ENCODE measurements around the gene INO80B. TPM values are rescaled to one million over a fixed set of nuclear protein-coding genes. Genes with fewer than 3 reads are reported as not detected.

INO80B gene
- polyA plus RNA-seq, 2 of the 4 experiments (the other 2 are of a cell fraction) = 19.9 to 74.6 TPM

DNA sequence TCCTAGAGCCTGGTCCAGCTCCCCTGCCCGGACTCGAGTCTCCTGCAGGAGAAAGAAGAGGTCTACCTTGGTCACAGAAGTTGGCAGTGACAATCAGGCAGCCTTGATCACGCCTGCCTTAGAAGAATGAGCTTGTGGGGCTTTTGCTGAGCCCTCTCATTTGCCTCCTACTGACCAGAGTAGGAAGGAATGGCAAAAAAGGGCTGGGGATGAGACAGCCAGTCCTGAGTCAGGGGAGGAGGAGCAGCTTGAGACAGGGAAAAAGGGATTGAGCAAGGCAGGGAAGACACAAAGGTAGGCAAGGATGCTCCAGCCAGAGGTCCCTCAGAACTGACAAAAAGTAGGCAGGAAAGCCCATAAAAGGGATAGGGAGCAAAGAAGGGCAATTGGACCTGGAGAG, 27.3 kb upstream of the INO80B start:
- ATAC-seq (peak; percentile 38 to 50; a peak in 4 of 6 replicates), FAIRE-seq (no peak), DNase-seq (ENCODE audit: low read depth in 1 of 2, low spot score in 1 of 2) (no peak)
- 78% methylated on average over 3 of the region's 3 CpGs for WGBS (ENCODE audit: missing lambda C conversion rate)
- TF ChIP-seq BHLHE40 (IDR thresholded peaks at IDR 0.05; ENCODE audit: low read depth, low read length) (no peak), JUN (IDR thresholded peaks at IDR 0.05) (no peak), ZSCAN20 (CRISPR knock-in tag; IDR thresholded peaks at IDR 0.05) (no peak), CBX2 (IDR thresholded peaks at IDR 0.05; ENCODE audit: borderline replicate concordance, low read depth) (no peak), CEBPB (IDR thresholded peaks at IDR 0.05) (no peak), RARB (CRISPR knock-in tag; IDR thresholded peaks at IDR 0.05) (no peak), POLR2AphosphoS2 (conservative IDR thresholded peaks at IDR 0.05; ENCODE audit: low read length) (no peak), CHD2 (IDR thresholded peaks at IDR 0.05; ENCODE audit: low read length, partially characterized antibody) (no peak), HDAC2 (IDR thresholded peaks at IDR 0.05) (no peak), GATA3 (IDR thresholded peaks at IDR 0.05; ENCODE audit: borderline replicate concordance) (no peak), FOXS1 (CRISPR knock-in tag; IDR thresholded peaks at IDR 0.05) (no peak)
- TF ChIP-seq, protein P1, sequence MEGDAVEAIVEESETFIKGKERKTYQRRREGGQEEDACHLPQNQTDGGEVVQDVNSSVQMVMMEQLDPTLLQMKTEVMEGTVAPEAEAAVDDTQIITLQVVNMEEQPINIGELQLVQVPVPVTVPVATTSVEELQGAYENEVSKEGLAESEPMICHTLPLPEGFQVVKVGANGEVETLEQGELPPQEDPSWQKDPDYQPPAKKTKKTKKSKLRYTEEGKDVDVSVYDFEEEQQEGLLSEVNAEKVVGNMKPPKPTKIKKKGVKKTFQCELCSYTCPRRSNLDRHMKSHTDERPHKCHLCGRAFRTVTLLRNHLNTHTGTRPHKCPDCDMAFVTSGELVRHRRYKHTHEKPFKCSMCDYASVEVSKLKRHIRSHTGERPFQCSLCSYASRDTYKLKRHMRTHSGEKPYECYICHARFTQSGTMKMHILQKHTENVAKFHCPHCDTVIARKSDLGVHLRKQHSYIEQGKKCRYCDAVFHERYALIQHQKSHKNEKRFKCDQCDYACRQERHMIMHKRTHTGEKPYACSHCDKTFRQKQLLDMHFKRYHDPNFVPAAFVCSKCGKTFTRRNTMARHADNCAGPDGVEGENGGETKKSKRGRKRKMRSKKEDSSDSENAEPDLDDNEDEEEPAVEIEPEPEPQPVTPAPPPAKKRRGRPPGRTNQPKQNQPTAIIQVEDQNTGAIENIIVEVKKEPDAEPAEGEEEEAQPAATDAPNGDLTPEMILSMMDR (IDR thresholded peaks at IDR 0.05) = no peak
- TF ChIP-seq, protein P2, sequence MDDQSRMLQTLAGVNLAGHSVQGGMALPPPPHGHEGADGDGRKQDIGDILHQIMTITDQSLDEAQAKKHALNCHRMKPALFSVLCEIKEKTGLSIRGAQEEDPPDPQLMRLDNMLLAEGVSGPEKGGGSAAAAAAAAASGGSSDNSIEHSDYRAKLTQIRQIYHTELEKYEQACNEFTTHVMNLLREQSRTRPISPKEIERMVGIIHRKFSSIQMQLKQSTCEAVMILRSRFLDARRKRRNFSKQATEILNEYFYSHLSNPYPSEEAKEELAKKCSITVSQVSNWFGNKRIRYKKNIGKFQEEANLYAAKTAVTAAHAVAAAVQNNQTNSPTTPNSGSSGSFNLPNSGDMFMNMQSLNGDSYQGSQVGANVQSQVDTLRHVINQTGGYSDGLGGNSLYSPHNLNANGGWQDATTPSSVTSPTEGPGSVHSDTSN (IDR thresholded peaks at IDR 0.05) = no peak
- TF ChIP-seq, protein P3, sequence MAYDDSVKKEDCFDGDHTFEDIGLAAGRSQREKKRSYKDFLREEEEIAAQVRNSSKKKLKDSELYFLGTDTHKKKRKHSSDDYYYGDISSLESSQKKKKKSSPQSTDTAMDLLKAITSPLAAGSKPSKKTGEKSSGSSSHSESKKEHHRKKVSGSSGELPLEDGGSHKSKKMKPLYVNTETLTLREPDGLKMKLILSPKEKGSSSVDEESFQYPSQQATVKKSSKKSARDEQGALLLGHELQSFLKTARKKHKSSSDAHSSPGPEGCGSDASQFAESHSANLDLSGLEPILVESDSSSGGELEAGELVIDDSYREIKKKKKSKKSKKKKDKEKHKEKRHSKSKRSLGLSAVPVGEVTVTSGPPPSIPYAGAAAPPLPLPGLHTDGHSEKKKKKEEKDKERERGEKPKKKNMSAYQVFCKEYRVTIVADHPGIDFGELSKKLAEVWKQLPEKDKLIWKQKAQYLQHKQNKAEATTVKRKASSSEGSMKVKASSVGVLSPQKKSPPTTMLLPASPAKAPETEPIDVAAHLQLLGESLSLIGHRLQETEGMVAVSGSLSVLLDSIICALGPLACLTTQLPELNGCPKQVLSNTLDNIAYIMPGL (CRISPR knock-in tag; IDR thresholded peaks at IDR 0.05; ENCODE audit: borderline replicate concordance) = no peak
- TF ChIP-seq, protein P4, sequence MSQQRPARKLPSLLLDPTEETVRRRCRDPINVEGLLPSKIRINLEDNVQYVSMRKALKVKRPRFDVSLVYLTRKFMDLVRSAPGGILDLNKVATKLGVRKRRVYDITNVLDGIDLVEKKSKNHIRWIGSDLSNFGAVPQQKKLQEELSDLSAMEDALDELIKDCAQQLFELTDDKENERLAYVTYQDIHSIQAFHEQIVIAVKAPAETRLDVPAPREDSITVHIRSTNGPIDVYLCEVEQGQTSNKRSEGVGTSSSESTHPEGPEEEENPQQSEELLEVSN (IDR thresholded peaks at IDR 0.05; ENCODE audit: borderline replicate concordance, low read depth) = no peak
- TF ChIP-seq, protein P5, sequence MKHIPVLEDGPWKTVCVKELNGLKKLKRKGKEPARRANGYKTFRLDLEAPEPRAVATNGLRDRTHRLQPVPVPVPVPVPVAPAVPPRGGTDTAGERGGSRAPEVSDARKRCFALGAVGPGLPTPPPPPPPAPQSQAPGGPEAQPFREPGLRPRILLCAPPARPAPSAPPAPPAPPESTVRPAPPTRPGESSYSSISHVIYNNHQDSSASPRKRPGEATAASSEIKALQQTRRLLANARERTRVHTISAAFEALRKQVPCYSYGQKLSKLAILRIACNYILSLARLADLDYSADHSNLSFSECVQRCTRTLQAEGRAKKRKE (CRISPR knock-in tag; IDR thresholded peaks at IDR 0.05; ENCODE audit: low read depth) = no peak
- H3K9me3 ChIP-seq = no peaks in the 10 kb centered on the region
- H3K4me3 ChIP-seq = no peak overlapping the region
- ChIA-PET CTCF (interaction anchor here (0.6 to 1.1 kb wide), 4 partner anchors 13 to 1889 kb away, joined by 3 read pairs; no protein-coding TSS in a partner anchor), POLR2A (interaction anchor here (1.3 kb wide), 1 partner anchor 13 kb away, joined by 4 read pairs; no protein-coding TSS in a partner anchor)
- H3K27ac ChIP-seq = no peak overlapping the region
- H3K4me2 ChIP-seq = no peak overlapping the region
- H3K4me1 ChIP-seq = peaks cover 8% of the 10 kb centered on the region; the same call in 1 of the 3 replicates

DNA sequence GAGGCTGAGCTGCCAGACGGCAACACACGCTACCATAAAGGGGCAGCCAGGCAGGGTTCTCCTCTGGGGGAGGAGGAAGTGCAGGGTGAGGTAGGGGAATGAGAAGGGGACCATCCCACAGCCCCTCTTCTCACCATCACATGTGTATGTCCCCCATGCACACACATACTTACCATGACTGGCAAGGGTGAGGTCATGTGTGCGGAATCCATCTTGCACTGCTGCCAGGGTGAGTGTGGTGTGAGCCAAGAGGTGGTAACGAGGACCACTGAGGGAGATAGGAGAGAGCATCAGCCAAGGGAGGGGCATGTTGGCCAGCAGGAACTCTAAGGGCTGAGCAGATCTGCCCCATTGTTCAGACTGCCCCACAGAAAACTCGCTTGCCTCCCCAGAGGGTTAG, 26.2 kb upstream of the INO80B start:
- CTCF ChIA-PET = interaction anchor here (0.9 to 1.4 kb wide), 3 partner anchors 10 to 68 kb away, joined by 3 to 5 read pairs (median 3); no protein-coding TSS in a partner anchor
- WGBS (ENCODE audit: missing lambda C conversion rate) = 91% methylated on average over 5 of the region's 5 CpGs
- Histone ChIP-seq H3K4me2 (no peak overlapping the region), H3K9me3 (no peaks in the 10 kb centered on the region), H3K27ac (no peak overlapping the region), H3K4me3 (no peak overlapping the region), H3K4me1 (peaks cover 8% of the 10 kb centered on the region; the same call in 1 of the 3 replicates)
- POLR2A ChIA-PET = interaction anchor here (2.5 kb wide), 1 partner anchor 11 kb away, joined by 11 read pairs; no protein-coding TSS in a partner anchor
- no peak for FAIRE-seq
- no peak for ATAC-seq
- DNase-seq (ENCODE audit: low read depth in 1 of 2, low spot score in 1 of 2) = no peak
- no peak for TF ChIP-seq KDM1A (IDR thresholded peaks at IDR 0.05; ENCODE audit: low read depth)
- no peak for TF ChIP-seq RNF2 (IDR thresholded peaks at IDR 0.05; ENCODE audit: borderline replicate concordance, low read depth)
- no peak for TF ChIP-seq FOSB (CRISPR knock-in tag; IDR thresholded peaks at IDR 0.05)
- TF ChIP-seq ZSCAN20 (CRISPR knock-in tag; IDR thresholded peaks at IDR 0.05) = no peak
- no peak for TF ChIP-seq NPAS2 (CRISPR knock-in tag; IDR thresholded peaks at IDR 0.05; ENCODE audit: borderline replicate concordance)
- no peak for TF ChIP-seq TFCP2L1 (CRISPR knock-in tag; IDR thresholded peaks at IDR 0.05)
